T1000 (cell line): ENCODE results near the gene PPP2R5D.
"Not testable (repeated sequence)": the region's sequence is repeated elsewhere in the genome, so short reads cannot be mapped to it uniquely, and the experiment has no call there.

Source experiments
- DNase-seq: peaks from one replicate; lab custom pipeline; 2025; ENCODE audit warnings: mixed read lengths; lab: John Stamatoyannopoulos, UW

Gene PPP2R5D

DNA sequence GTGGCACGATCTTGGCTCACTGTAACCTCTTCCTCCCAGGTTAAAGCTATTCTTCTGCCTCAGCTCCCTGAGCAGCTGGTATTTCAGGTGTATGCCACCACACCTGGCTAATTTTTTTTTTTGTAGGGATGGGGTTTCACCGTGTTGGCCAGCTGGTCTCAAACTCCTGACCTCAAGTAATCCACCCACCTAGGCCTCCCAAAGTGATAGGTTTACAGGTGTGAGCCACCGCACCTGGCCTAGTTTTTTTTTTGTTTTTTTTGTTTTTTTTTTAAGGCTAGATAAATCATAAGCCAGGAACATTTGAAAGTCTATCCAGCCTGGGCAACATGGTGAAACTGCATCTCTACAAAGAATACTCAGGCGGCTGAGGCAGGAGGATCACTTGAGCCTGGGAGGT is 48.0 kb downstream of the PPP2R5D start:
- DNase-seq: no peak

- no peak for DNase-seq
Measured at GRCh38 chr6:43033496-43034189, 49.3 kb downstream of the PPP2R5D start.

DNA sequence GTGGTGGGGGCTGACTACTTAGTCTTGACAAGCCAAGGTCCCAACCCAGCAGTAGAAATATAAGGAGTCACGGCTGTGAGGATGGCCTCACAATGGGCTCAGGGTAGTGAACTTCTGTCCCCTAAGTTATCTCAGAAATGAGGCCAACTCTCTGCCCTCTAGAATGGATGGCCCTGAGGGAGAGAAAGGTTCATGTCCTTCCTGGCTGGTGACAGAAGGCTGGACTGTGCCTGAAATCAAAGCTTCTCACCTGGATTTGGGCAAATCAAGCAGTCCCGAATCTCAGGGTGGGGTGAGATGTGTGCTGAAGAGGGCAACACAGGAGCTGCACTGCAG is 49.8 kb downstream of the PPP2R5D start:
- DNase-seq: no peak

DNA sequence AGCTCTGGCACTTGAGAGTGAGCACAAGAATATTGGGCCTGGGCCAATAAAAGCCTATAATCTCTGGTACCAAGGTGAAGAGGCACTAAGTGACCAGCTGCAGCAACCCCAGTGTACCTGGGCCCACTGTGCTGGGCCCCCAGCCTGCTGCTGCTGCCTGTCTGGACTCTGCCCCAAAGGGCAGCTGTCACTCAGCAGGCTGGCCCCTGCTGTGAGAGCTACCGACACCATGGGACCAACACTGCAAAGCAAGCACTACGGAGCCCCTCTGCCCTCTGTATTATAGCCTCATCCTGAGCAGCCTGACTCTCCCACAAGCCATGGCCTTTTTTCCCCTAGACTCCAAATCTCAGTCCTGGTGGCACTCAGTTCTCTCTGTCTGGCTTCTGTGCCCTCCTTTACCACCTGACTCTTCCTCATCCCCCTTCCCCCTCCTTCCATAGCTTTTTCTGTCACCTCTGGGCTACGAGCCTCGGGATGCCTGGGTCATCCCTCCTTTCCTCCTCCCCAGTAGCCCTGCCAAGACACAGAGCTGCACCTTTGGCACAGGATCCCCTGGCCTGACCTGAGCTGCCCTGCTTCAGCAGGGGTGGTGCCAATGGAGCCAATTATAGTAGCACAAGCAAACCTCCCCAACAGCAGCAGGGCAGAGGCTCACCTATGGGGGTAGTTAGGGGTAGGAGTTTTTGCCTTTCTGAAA is 51.3 kb downstream of the PPP2R5D start:
- DNase-seq: no peak

- DNase-seq: no peak
Measured at GRCh38 chr6:43036712-43037111, 52.3 kb downstream of the PPP2R5D start.

- DNase-seq: no peak
Measured at GRCh38 chr6:43037197-43037596, 52.8 kb downstream of the PPP2R5D start.

GRCh38 chr6:43037706-43038105 is 53.3 kb downstream of the PPP2R5D start:
- no peak for DNase-seq

GRCh38 chr6:43038727-43039126 is 54.4 kb downstream of the PPP2R5D start:
- no peak for DNase-seq

- DNase-seq: no peak
Measured at GRCh38 chr6:43040542-43041257, 56.3 kb downstream of the PPP2R5D start.

DNA sequence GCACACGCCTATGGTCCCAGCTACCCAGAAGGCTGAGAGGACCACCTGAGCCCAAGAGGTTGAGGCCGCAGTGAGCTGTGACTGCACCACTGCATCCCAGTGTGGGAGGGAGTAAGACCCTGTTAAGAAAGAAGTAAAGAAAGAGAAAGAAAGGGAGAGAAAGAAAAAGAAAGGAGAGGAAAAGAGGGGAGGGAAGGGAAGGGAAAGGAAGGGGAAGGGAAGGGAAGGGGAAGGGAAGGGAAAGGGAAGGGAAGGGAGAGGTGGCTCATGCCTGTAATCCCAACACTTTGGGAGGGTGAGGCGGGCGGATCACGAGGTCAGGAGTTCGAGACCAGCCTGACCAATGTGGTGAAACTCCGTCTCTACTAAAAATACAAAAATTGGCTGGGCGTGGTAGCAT is 57.1 kb downstream of the PPP2R5D start:
- DNase-seq: not testable (repeated sequence)

DNA sequence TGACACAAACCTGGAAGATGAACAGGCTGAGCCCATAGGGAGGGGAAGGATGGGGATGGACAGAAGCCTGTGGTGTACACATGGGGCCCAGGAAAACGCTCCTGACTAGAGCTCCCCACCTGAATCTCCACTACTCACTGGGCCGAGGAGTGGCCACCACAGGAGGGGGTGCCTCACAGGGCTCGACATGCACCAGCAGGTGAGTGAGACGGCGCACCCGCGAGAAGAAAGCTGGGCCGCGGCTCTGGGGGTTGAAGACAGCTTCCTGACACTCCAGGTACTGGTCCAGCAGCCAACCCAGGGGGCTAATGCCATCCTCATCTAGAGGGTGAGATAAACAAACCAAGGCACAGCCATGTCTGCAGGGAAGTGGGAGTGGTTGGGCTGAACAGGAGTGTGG is 58.9 kb downstream of the PPP2R5D start:
- DNase-seq: no peak

DNA sequence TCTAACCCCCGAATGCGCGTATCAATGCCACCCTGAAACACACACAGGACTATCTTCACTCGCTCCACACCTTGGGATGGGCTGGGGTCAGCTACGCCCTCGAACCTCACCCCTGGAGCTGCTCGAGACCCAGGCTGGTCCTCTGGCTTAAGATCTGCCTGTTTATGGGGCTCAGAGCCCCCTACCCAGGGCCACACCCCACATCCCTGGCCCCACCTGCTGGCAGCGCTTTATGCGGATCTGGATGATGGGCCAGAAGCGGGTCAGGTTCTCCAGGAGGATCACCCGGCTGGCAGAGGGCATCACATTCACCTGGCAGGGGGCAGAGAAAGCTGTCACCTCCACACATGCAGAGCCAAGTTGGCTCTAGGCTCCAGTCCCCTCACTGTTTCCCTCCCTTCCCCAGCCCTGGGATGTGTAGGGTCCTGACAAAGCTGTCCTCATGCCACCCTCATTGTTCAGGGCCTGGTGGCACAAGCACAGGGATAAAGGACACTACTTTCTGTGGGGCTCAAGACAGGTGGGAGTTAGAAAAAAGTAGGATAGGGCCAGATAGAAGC is 61.1 kb downstream of the PPP2R5D start:
- DNase-seq: no peak

DNA sequence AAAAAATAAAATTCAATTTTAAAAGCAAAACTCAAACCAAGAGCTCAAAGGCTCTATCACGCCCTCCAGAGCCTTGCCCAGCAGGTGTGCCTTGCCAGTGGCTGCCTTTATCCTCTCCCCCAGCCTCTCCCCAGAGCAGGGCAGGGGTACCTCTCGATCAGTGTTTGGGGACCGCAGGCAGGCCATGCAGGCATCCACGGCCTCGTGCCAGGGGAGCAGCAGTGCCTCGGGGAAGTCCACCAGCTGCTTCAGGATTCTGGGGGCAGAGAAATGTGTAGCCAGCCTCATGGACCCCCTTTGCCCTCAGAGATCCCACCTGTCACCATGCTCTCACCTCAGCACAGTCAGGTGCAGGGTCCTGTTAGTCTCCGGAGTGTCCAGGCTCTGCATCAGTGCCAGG is 63.6 kb downstream of the PPP2R5D start:
- no peak for DNase-seq

GRCh38 chr6:43050981-43051380 is 66.6 kb downstream of the PPP2R5D start:
- no peak for DNase-seq

DNA sequence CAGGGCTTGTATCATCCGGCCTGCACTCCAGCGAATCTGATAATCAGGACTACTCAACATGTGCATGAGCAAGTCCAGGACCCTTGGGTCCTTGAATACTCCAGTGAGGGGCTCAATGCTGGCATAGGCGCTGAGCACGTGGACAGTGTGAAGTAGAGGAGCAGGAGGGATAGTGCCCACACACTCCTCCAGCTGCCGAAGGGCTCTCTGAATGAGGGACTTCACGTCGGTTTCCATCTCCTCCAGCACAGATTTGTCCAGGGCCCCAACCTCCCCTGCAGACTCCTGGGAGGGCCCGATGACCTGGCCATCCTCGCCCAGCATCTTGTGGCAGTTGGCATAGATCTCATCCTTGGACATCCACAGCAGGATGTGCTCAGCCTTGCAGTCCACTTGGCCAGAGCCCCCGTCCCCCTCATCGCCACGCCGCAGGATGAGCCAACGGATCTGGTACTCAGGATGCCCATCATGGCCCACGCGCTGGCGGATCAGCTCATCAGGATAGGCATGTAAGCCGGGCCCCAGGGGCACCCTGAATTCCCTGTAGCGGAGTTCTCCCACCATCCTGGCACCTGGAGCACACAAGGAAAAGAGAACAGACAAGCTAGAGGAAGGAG is 68.0 kb downstream of the PPP2R5D start:
- DNase-seq: no peak

DNA sequence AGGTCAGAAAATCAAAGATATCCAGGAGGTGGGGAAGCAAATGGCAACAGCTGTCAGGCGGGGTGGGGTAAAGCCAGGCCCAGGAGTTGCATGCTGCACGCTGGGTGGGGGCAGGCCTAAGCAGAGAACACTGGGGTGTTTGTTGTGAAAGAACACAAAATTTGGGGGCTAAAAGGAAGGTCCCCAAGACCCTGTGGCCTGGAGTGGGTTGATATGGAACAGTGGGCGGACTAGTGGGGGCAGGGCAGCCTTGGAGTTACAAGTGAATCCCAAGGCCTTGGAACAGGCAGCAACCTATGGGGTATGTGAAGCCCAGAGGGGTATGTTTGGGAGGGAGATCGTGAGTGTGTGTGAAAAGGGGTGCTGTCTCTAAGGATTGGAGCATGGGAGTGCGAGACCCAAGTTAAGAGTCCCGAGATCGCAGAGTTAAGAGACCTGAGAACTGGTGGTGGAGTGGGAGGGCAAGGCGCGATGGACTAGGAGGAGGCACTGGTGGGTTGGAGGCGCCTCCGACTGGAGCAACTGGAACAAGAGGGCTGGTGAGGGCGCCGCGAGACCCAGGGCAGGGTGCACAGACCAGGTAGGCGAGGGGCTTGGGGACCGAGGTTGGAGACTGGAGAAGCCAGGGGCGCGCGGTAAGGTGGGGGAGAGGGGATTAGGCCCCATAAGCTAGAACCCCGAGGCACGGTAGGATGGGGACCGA is 68.6 kb downstream of the PPP2R5D start:
- DNase-seq: no peak

DNA sequence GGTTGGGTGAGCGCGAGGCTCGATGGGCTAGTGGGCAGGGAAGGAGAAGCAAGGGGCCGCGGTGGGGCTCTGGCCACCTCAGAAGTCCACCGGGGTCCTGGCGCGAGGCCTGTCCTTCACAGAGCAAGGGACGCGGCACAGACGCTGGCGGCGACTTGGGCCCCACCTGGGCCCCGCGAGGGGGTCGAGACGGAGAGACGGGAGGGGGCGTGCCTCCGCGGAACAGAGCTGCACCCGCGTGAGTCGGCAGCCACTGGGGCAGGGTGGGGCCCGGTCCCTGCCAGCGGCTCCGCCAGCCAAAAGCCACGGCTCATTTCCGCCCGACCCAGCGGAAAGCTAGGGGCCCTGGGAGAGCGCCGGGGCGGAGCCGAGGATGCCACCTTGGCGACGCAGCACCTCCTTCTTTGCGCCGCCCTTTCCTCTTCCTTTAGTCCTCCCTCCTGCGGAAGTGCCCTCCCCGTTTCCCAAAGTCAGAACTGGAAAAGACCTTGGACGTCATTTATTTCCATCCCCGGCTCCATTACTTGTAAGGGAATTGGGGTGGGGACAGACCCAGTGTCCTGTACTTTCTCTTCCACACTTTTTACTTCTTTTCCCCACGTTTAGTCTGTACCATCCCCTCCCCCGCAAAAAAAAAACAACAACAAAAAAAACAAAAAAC is 69.3 kb downstream of the PPP2R5D start, which contains the start of gene CUL7:
CUL7 (minus strand) TSS at position 307 of the 661 bp plus-strand sequence. CDS start 1,063 bp downstream, outside the sequence.
- DNase-seq: peak; percentile 89

DNA sequence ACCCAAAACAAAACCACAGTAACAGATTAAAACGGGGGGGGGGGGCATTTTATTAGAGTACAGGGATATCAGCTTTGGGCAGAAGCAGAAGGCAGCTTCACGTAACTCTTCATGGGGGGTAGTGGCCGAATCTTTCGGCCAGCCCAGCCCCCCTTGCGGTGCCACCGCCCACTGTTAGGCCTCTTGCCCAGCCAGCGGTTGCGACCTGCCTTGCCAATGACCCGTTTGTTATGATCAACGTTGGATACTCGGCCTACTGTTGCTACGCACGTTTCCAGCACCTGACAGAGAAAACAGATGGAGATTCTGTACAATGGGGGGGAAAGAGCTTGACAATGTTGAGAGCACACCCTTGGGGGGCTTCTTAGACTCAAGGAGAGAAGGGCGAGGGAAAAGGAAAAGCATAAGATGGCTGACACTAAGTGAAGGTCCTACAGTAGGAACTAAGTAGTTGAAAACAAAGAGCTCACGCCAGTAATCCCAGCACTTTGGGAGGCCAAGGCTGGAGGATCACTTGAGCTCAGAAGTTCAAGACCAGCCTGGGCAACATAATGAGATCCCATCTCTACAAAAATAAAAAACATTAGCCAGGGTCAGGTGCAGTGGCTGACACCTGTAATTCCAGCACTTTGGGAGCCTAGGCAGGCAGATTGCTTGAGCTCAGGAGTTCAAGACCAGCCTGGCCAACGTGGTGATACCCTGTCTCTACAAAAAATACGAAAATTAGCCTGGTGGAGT is 70.0 kb downstream of the PPP2R5D start:
- DNase-seq: no peak

- no peak for DNase-seq
Measured at GRCh38 chr6:43055966-43056365, 71.6 kb downstream of the PPP2R5D start.

- DNase-seq: no peak
Measured at GRCh38 chr6:43058531-43058930, 74.2 kb downstream of the PPP2R5D start.
